Stimulated activated CD8-positive, alpha-beta memory T cell treated with anti-CD3 and anti-CD28 coated beads, Interleukin-15, amount 100 ng/mL, for 24 hours (primary cell): ENCODE measurements around the gene ZNF397.
"Not testable (repeated sequence)": the region's sequence is repeated elsewhere in the genome, so short reads cannot be mapped to it uniquely, and the experiment has no call there.

Experiments used
- DNase-seq: peaks from one replicate; pipeline ENCODE4 v3.0.0-alpha.2; 2020; ENCODE audit warnings: low read depth

The ZNF397 gene

GRCh38 chr18:35240664-35241447 is at the start of gene ZNF397:
Gene ZNF397 (plus strand): TSS chr18:35241034. CDS start chr18:35242471, 1,437 bp downstream.
- peak; percentile 88 for DNase-seq

GRCh38 chr18:35191698-35192025 is 49.2 kb upstream of the ZNF397 start:
- DNase-seq = no peak

GRCh38 chr18:35192415-35192814 is 48.4 kb upstream of the ZNF397 start:
- no peak for DNase-seq

GRCh38 chr18:35193316-35193715 is 47.5 kb upstream of the ZNF397 start:
- DNase-seq = no peak

- no peak for DNase-seq
Observed at GRCh38 chr18:35197296-35197695, 43.5 kb upstream of the ZNF397 start.

- DNase-seq = no peak
Observed at GRCh38 chr18:35201256-35201931, 39.4 kb upstream of the ZNF397 start.

GRCh38 chr18:35203067-35203466 is 37.8 kb upstream of the ZNF397 start:
- no peak for DNase-seq

GRCh38 chr18:35205199-35205712 is 35.6 kb upstream of the ZNF397 start:
- no peak for DNase-seq

GRCh38 chr18:35205746-35206458 is 34.9 kb upstream of the ZNF397 start:
- not testable (repeated sequence) for DNase-seq

GRCh38 chr18:35215026-35215425 is 25.8 kb upstream of the ZNF397 start:
- no peak for DNase-seq

- DNase-seq = not testable (repeated sequence)
Observed at GRCh38 chr18:35216611-35217010, 24.2 kb upstream of the ZNF397 start.

- not testable (repeated sequence) for DNase-seq
Observed at GRCh38 chr18:35219331-35219730, 21.5 kb upstream of the ZNF397 start.

- no peak for DNase-seq
Observed at GRCh38 chr18:35220424-35220823, 20.4 kb upstream of the ZNF397 start.

GRCh38 chr18:35223797-35224196 is 17.0 kb upstream of the ZNF397 start:
- DNase-seq = no peak

GRCh38 chr18:35227254-35227653 is 13.6 kb upstream of the ZNF397 start:
- DNase-seq = no peak

GRCh38 chr18:35231052-35231451 is 9.8 kb upstream of the ZNF397 start:
- DNase-seq = peak; percentile 37

- no peak for DNase-seq
Observed at GRCh38 chr18:35236571-35237363, 4.1 kb upstream of the ZNF397 start.

GRCh38 chr18:35239314-35239713 is 1.5 kb upstream of the ZNF397 start:
- no peak for DNase-seq

- no peak for DNase-seq
Observed at GRCh38 chr18:35241448-35241804, 592 bp downstream of the ZNF397 start.

- DNase-seq = no peak
Observed at GRCh38 chr18:35242426-35242825, 1.6 kb downstream of the ZNF397 start.

GRCh38 chr18:35244671-35245070 is 3.8 kb downstream of the ZNF397 start:
- DNase-seq = no peak

GRCh38 chr18:35245719-35246317 is 5.0 kb downstream of the ZNF397 start:
- DNase-seq = no peak
